ENCODE measurements around the gene ZYG11B. TPM values are rescaled to one million over a fixed set of nuclear protein-coding genes. Genes with fewer than 3 reads are reported as not detected.
"Not testable (repeated sequence)": the region's sequence is repeated elsewhere in the genome, so short reads cannot be mapped to it uniquely, and the experiment has no call there.

The ZYG11B gene
- total and polyA plus RNA-seq, 7 experiments from 2014 or later, result 14.2 to 26.8 (median 17.9) TPM

- Mint-ChIP-seq H3K36me3 (no peaks in the 10 kb centered on the region), H3K4me1 (peaks cover 17 to 34% (median 21%) of the 10 kb centered on the region in 7 donors), H3K27ac (peak overlapping the region in 1 of 9 donors; percentile 5), H3K9me3 (peaks cover 0 to 1% (median 0%) of the 10 kb centered on the region in 11 donors), H3K27me3 (peaks cover 0 to 13% (median 0%) of the 10 kb centered on the region in 5 donors), H3K4me3 (no peak overlapping the region)
- CTCF ChIA-PET, result interaction anchor here (0.7 kb wide), 1 partner anchor 216 kb away, joined by 3 read pairs; the partner anchor contains the start of gene ECHDC2
- ATAC-seq (no peak), DNase-seq (no peak)
- Histone ChIP-seq H3K27ac (ENCODE audit: low read depth, low read length) (no peak overlapping the region), H3K4me1 (ENCODE audit: control insufficient read depth in 2 of 2, insufficient read depth in 2 of 2, low read length in 2 of 2) (peaks cover 6% of the 10 kb centered on the region in 2 donors), H3K9me3 (ENCODE audit: control insufficient read depth in 2 of 3, low read length in 3 of 3) (no peaks in the 10 kb centered on the region), H3K27me3 (ENCODE audit: control insufficient read depth in 2 of 2, insufficient read depth in 2 of 2, low read length in 2 of 2) (no peaks in the 10 kb centered on the region), H3K4me3 (ENCODE audit: low read length) (no peak overlapping the region), H3K36me3 (ENCODE audit: control insufficient read depth in 2 of 3, insufficient read depth in 3 of 3, low read length in 3 of 3) (no peaks in the 10 kb centered on the region)
- POLR2A ChIA-PET, result interaction anchor here (1.6 kb wide), 1 partner anchor 21 kb away, joined by 4 read pairs; no protein-coding TSS in a partner anchor
- intact Hi-C loops (cut with micrococcal nuclease), result loop anchor here in 1 of 2 donors (10.0 kb wide), 1 partner anchor 619 kb away; the partner anchor contains the start of gene LRP8
Observed at GRCh38 chr1:52706136-52706670, 20.1 kb upstream of the ZYG11B start.

- H3K27me3 Mint-ChIP-seq, result peaks cover 0 to 17% (median 0%) of the 10 kb centered on the region in 5 donors
- H3K36me3 ChIP-seq (ENCODE audit: control insufficient read depth in 2 of 3, insufficient read depth in 3 of 3, low read length in 3 of 3), result no peaks in the 10 kb centered on the region
- H3K4me3 ChIP-seq (ENCODE audit: low read length), result no peak overlapping the region
- peaks cover 6% of the 10 kb centered on the region in 2 donors for H3K4me1 ChIP-seq (ENCODE audit: control insufficient read depth in 2 of 2, insufficient read depth in 2 of 2, low read length in 2 of 2)
- no peak overlapping the region for H3K27ac ChIP-seq (ENCODE audit: low read depth, low read length)
- H3K27me3 ChIP-seq (ENCODE audit: control insufficient read depth in 2 of 2, insufficient read depth in 2 of 2, low read length in 2 of 2), result no peaks in the 10 kb centered on the region
- peaks cover 12 to 26% (median 18%) of the 10 kb centered on the region in 7 donors for H3K4me1 Mint-ChIP-seq
- no peak overlapping the region for H3K4me3 Mint-ChIP-seq
- ChIA-PET POLR2A (interaction anchor here (0.6 to 1.6 kb wide), 2 partner anchors 20 to 821 kb away, joined by 4 read pairs; no protein-coding TSS in a partner anchor), CTCF (interaction anchor here (0.7 kb wide), 1 partner anchor 215 kb away, joined by 3 read pairs; the partner anchor contains the start of gene ECHDC2)
- DNase-seq (no peak), ATAC-seq (no peak)
- no peak overlapping the region for H3K27ac Mint-ChIP-seq
- H3K9me3 ChIP-seq (ENCODE audit: control insufficient read depth in 2 of 3, low read length in 3 of 3), result no peaks in the 10 kb centered on the region
- H3K9me3 Mint-ChIP-seq, result peaks cover 0 to 1% (median 0%) of the 10 kb centered on the region in 11 donors
- H3K36me3 Mint-ChIP-seq, result no peaks in the 10 kb centered on the region
- intact Hi-C loops (cut with micrococcal nuclease), result loop anchor here in 1 of 2 donors (10.0 kb wide), 1 partner anchor 618 kb away; the partner anchor contains the start of gene LRP8
Observed at GRCh38 chr1:52706941-52707926, 19.0 kb upstream of the ZYG11B start.

GRCh38 chr1:52707927-52708655, 18.2 kb upstream of the ZYG11B start:
- no peaks in the 10 kb centered on the region for H3K36me3 Mint-ChIP-seq
- no peak overlapping the region for H3K27ac Mint-ChIP-seq
- no peak overlapping the region for H3K4me3 Mint-ChIP-seq
- ChIA-PET POLR2A (no interaction called here), CTCF (no interaction called here)
- DNase-seq, result no peak
- peaks cover 0 to 1% (median 0%) of the 10 kb centered on the region in 11 donors for H3K9me3 Mint-ChIP-seq
- peaks cover 6% of the 10 kb centered on the region in 2 donors for H3K4me1 ChIP-seq (ENCODE audit: control insufficient read depth in 2 of 2, insufficient read depth in 2 of 2, low read length in 2 of 2)
- H3K27me3 ChIP-seq (ENCODE audit: control insufficient read depth in 2 of 2, insufficient read depth in 2 of 2, low read length in 2 of 2), result no peaks in the 10 kb centered on the region
- intact Hi-C loops (cut with micrococcal nuclease), result loop anchor here in 1 of 2 donors (10.0 kb wide), 1 partner anchor 617 kb away; the partner anchor contains the start of gene LRP8
- no peak for ATAC-seq
- peaks cover 6 to 17% (median 11%) of the 10 kb centered on the region in 7 donors for H3K4me1 Mint-ChIP-seq
- no peak overlapping the region for H3K4me3 ChIP-seq (ENCODE audit: low read length)
- H3K36me3 ChIP-seq (ENCODE audit: control insufficient read depth in 2 of 3, insufficient read depth in 3 of 3, low read length in 3 of 3), result no peaks in the 10 kb centered on the region
- no peak overlapping the region for H3K27ac ChIP-seq (ENCODE audit: low read depth, low read length)
- H3K27me3 Mint-ChIP-seq, result peaks cover 0 to 17% (median 0%) of the 10 kb centered on the region in 5 donors
- no peaks in the 10 kb centered on the region for H3K9me3 ChIP-seq (ENCODE audit: control insufficient read depth in 2 of 3, low read length in 3 of 3)

GRCh38 chr1:52709016-52709415, 17.2 kb upstream of the ZYG11B start:
- DNase-seq (no peak), ATAC-seq (no peak)
- intact Hi-C loops (cut with micrococcal nuclease), result loop anchor here in 1 of 2 donors (10.0 kb wide), 1 partner anchor 616 kb away; the partner anchor contains the start of gene LRP8
- H3K9me3 ChIP-seq (ENCODE audit: control insufficient read depth in 2 of 3, low read length in 3 of 3), result no peaks in the 10 kb centered on the region
- no peak overlapping the region for H3K4me3 ChIP-seq (ENCODE audit: low read length)
- H3K9me3 Mint-ChIP-seq, result peaks cover 0 to 1% (median 0%) of the 10 kb centered on the region in 11 donors
- POLR2A ChIA-PET, result no interaction called here
- CTCF ChIA-PET, result no interaction called here
- no peaks in the 10 kb centered on the region for H3K36me3 Mint-ChIP-seq
- H3K36me3 ChIP-seq (ENCODE audit: control insufficient read depth in 2 of 3, insufficient read depth in 3 of 3, low read length in 3 of 3), result no peaks in the 10 kb centered on the region
- no peaks in the 10 kb centered on the region for H3K27me3 ChIP-seq (ENCODE audit: control insufficient read depth in 2 of 2, insufficient read depth in 2 of 2, low read length in 2 of 2)
- H3K4me3 Mint-ChIP-seq, result no peak overlapping the region
- H3K27ac ChIP-seq (ENCODE audit: low read depth, low read length), result no peak overlapping the region
- peaks cover 0 to 17% (median 0%) of the 10 kb centered on the region in 5 donors for H3K27me3 Mint-ChIP-seq
- peak overlapping the region in 1 of 9 donors; percentile 41 for H3K27ac Mint-ChIP-seq
- H3K4me1 Mint-ChIP-seq, result peaks cover 0 to 9% (median 4%) of the 10 kb centered on the region in 7 donors
- no peaks in the 10 kb centered on the region for H3K4me1 ChIP-seq (ENCODE audit: control insufficient read depth in 2 of 2, insufficient read depth in 2 of 2, low read length in 2 of 2)

- CTCF ChIA-PET, result no interaction called here
Observed at GRCh38 chr1:52713590-52713989, 12.7 kb upstream of the ZYG11B start.

GRCh38 chr1:52715296-52715695, 11.0 kb upstream of the ZYG11B start:
- DNase-seq; intact Hi-C loops (cut with micrococcal nuclease); H3K4me3 Mint-ChIP-seq; POLR2A ChIA-PET; H3K36me3 ChIP-seq (ENCODE audit: control insufficient read depth in 2 of 3, insufficient read depth in 3 of 3, low read length in 3 of 3); H3K4me3 ChIP-seq (ENCODE audit: low read length); H3K27me3 ChIP-seq (ENCODE audit: control insufficient read depth in 2 of 2, insufficient read depth in 2 of 2, low read length in 2 of 2); ATAC-seq; H3K9me3 Mint-ChIP-seq; H3K9me3 ChIP-seq (ENCODE audit: control insufficient read depth in 2 of 3, low read length in 3 of 3); H3K4me1 ChIP-seq (ENCODE audit: control insufficient read depth in 2 of 2, insufficient read depth in 2 of 2, low read length in 2 of 2); H3K4me1 Mint-ChIP-seq; CTCF ChIA-PET; H3K27ac Mint-ChIP-seq; H3K36me3 Mint-ChIP-seq; H3K27ac ChIP-seq (ENCODE audit: low read depth, low read length): not testable (repeated sequence)
- peaks cover 0 to 13% (median 0%) of the 10 kb centered on the region in 5 donors for H3K27me3 Mint-ChIP-seq

More at GRCh38 chr1:52713590-52713989, 12.7 kb upstream of the ZYG11B start:
- Mint-ChIP-seq H3K4me1 (peaks cover 0 to 7% (median 0%) of the 10 kb centered on the region in 7 donors), H3K4me3 (no peak overlapping the region), H3K9me3 (peaks cover 0 to 1% (median 0%) of the 10 kb centered on the region in 11 donors), H3K36me3 (no peaks in the 10 kb centered on the region), H3K27ac (peak overlapping the region in 1 of 9 donors; percentile 22), H3K27me3 (peaks cover 0 to 4% (median 0%) of the 10 kb centered on the region in 5 donors)
- Histone ChIP-seq H3K4me3 (ENCODE audit: low read length) (no peak overlapping the region), H3K27me3 (ENCODE audit: control insufficient read depth in 2 of 2, insufficient read depth in 2 of 2, low read length in 2 of 2) (no peaks in the 10 kb centered on the region), H3K27ac (ENCODE audit: low read depth, low read length) (no peak overlapping the region), H3K36me3 (ENCODE audit: control insufficient read depth in 2 of 3, insufficient read depth in 3 of 3, low read length in 3 of 3) (no peaks in the 10 kb centered on the region), H3K9me3 (ENCODE audit: control insufficient read depth in 2 of 3, low read length in 3 of 3) (no peaks in the 10 kb centered on the region), H3K4me1 (ENCODE audit: control insufficient read depth in 2 of 2, insufficient read depth in 2 of 2, low read length in 2 of 2) (no peaks in the 10 kb centered on the region)
- no peak for ATAC-seq
- intact Hi-C loops (cut with micrococcal nuclease), result no loop called here
- POLR2A ChIA-PET, result interaction anchor here (0.7 kb wide), 2 partner anchors 9 to 17 kb away, joined by 3 read pairs; no protein-coding TSS in a partner anchor
- no peak for DNase-seq

All from naive thymus-derived CD4-positive, alpha-beta T cell (primary cell).